Caco-2 (cell line): ENCODE data around the gene RHBDL3. TPM values are rescaled to one million over a fixed set of nuclear protein-coding genes. Genes with fewer than 3 reads are reported as not detected.

Experiments
- BruUV-seq: library from RNA; stranded (reverse); fragments of 400-500 nt; replicated peaks from 2 replicates; lab custom pipeline; 2021; lab: Mats Ljungman, UMichigan
- CTCF ChIA-PET: fragments of 300-600 bp; sonication (Branson Sonifier 250); formaldehyde crosslinking; loops from one replicate; lab custom pipeline; 2022; ENCODE audit warnings: antibody characterized with exemption; lab: Charles Lee
- POLR2A ChIA-PET: fragments of 300-600 bp; sonication (Branson Sonifier 250); formaldehyde crosslinking; loops from one replicate; lab custom pipeline; 2022; ENCODE audit warnings: antibody characterized with exemption; lab: Charles Lee
- DNase-seq, 2 experiments: peaks; one replicate each; pipeline versions ENCODE4 v3.0.0 to v3.0.0-alpha.2; 2020 to 2022
- H3K27me3 ChIP-seq: replicated peaks from 2 replicates; pipeline ENCODE4 v1.6.0; 2011; ENCODE audit warnings: low read length; ENCODE audit not compliant: control insufficient read depth, insufficient read depth
- H3K36me3 ChIP-seq: 2 replicates; pipeline ENCODE4 v1.5.1; 2011; ENCODE audit warnings: low read length; ENCODE audit not compliant: control insufficient read depth, insufficient read depth
- H3K4me1 ChIP-seq: fragments of 250-450 bp; sonication (Bioruptor Pico); 2 replicates; pipeline ENCODE4 v1.5.1; 2020; ENCODE audit warnings: mild to moderate bottlenecking
- H3K4me3 ChIP-seq: 2 replicates; pipeline ENCODE4 v1.5.1; 2011; ENCODE audit warnings: low read depth, mild to moderate bottlenecking, control low read depth, low read length
- H3K9me3 ChIP-seq: fragments of 250-450 bp; sonication (Bioruptor Pico); 2 replicates; pipeline ENCODE4 v1.5.1; 2020; ENCODE audit warnings: mild to moderate bottlenecking, moderate library complexity
- H3K27ac Mint-ChIP-seq: one replicate; pipeline ENCODE4 v1.8.0; 2022; ENCODE audit warnings: mixed read lengths; ENCODE audit not compliant: unreplicated experiment
- H3K27me3 Mint-ChIP-seq: one replicate; pipeline ENCODE4 v1.8.0; 2022; ENCODE audit warnings: mixed read lengths; ENCODE audit not compliant: insufficient read depth, unreplicated experiment
- H3K36me3 Mint-ChIP-seq: one replicate; pipeline ENCODE4 v1.8.0; 2022; ENCODE audit warnings: mild to moderate bottlenecking, mixed read lengths; ENCODE audit not compliant: insufficient read depth, unreplicated experiment
- H3K4me1 Mint-ChIP-seq: one replicate; pipeline ENCODE4 v1.8.0; 2022; ENCODE audit warnings: low read depth, mixed read lengths; ENCODE audit not compliant: unreplicated experiment
- H3K4me3 Mint-ChIP-seq: one replicate; pipeline ENCODE4 v1.8.0; 2022; ENCODE audit warnings: mild to moderate bottlenecking, moderate library complexity, mixed read lengths; ENCODE audit not compliant: unreplicated experiment
- H3K9me3 Mint-ChIP-seq: one replicate; pipeline ENCODE4 v1.8.0; 2022; ENCODE audit warnings: mixed read lengths; ENCODE audit not compliant: unreplicated experiment
- intact Hi-C: fragments of 100-400 bp; cut with micrococcal nuclease; formaldehyde crosslinking; loops from one replicate; pipeline ENCODE4 v1.10.0; 2022; ENCODE audit not compliant: unreplicated experiment
- total RNA-seq: library from RNA; stranded (reverse); gene quantifications from 2 replicates; pipeline ENCODE4 v1.2.3, GENCODE V29; 2022
- TF ChIP-seq, protein P1 (sequence below), 2 experiments: fragments of 200-600 bp in 1 of 2; IDR thresholded peaks; 1 replicate in 1 of 2; 2 replicates in 1 of 2; pipeline versions ENCODE4 v1.5.1 to v1.8.0; 2011 to 2022; ENCODE audit warnings: antibody characterized with exemption in 1 of 2, control low read depth in 1 of 2, inconsistent platforms in 1 of 2, low read depth in 1 of 2, low read length in 1 of 2, mild to moderate bottlenecking in 1 of 2, moderate library complexity in 1 of 2; ENCODE audit not compliant: insufficient read depth in 1 of 2, severe bottlenecking in 1 of 2, unreplicated experiment in 1 of 2

Gene RHBDL3
- total RNA-seq, 1 experiment from 2014 or later, result not detected

DNA sequence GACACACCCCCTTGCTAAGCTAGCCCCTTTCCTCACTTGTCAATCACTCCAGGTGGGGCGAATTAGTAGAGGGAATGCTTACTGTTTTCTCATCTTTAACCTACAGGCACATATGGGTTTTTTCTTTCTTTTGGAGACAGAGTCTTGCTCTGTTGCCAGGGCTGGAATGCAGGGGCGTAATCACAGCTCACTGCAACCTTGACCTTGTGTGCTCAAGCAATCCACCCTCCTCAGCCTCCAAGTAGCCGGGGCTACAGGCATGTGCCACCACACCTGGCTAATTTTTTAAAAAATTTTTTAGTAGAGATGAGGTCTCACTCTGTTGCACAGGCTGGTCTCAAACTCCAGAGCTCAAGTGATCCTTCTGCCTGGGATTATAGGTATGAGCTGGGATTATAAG lies 38.7 kb upstream of the RHBDL3 start:
- no peak for DNase-seq
- CTCF ChIA-PET, result no interaction called here
- TF ChIP-seq, protein P1, sequence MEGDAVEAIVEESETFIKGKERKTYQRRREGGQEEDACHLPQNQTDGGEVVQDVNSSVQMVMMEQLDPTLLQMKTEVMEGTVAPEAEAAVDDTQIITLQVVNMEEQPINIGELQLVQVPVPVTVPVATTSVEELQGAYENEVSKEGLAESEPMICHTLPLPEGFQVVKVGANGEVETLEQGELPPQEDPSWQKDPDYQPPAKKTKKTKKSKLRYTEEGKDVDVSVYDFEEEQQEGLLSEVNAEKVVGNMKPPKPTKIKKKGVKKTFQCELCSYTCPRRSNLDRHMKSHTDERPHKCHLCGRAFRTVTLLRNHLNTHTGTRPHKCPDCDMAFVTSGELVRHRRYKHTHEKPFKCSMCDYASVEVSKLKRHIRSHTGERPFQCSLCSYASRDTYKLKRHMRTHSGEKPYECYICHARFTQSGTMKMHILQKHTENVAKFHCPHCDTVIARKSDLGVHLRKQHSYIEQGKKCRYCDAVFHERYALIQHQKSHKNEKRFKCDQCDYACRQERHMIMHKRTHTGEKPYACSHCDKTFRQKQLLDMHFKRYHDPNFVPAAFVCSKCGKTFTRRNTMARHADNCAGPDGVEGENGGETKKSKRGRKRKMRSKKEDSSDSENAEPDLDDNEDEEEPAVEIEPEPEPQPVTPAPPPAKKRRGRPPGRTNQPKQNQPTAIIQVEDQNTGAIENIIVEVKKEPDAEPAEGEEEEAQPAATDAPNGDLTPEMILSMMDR (IDR thresholded peaks at IDR 0.05; ENCODE audit: insufficient read depth in 1 of 2, low read depth in 1 of 2, low read length in 1 of 2, severe bottlenecking in 1 of 2, unreplicated experiment in 1 of 2), result no peak
- Mint-ChIP-seq H3K27ac (no peak overlapping the region), H3K9me3 (no peaks in the 10 kb centered on the region), H3K36me3 (no peaks in the 10 kb centered on the region), H3K4me1 (no peaks in the 10 kb centered on the region), H3K4me3 (no peak overlapping the region), H3K27me3 (no peaks in the 10 kb centered on the region)
- H3K4me1 ChIP-seq, result no peaks in the 10 kb centered on the region
- H3K4me3 ChIP-seq, result no peak overlapping the region
- BruUV-seq, result no TSS peak
- POLR2A ChIA-PET, result no interaction called here
- no peaks in the 10 kb centered on the region for H3K27me3 ChIP-seq
- intact Hi-C loops, result no loop called here
- H3K9me3 ChIP-seq, result no peaks in the 10 kb centered on the region
- H3K36me3 ChIP-seq, result no peaks in the 10 kb centered on the region

DNA sequence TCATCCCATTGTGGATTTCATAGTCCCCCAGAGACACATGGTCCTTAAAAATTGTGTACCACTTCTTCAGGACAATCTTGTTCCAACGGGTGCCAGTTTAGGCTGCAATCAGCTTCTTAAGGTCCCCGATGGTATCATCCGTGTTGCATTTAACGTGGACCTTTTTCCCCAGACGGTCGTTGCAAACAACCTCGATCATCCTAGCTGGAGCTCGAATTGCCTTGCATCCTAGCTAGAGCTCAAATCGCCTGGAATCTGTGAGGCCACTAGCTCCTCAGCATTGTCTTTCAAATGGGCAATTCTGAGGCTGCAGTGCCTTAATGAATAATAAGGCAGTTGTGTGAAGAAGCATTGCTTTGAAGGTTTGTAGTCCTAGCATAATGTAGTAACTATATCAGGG lies 37.7 kb upstream of the RHBDL3 start:
- intact Hi-C loops, result no loop called here
- Mint-ChIP-seq H3K36me3 (no peaks in the 10 kb centered on the region), H3K4me3 (no peak overlapping the region), H3K4me1 (no peaks in the 10 kb centered on the region), H3K9me3 (no peaks in the 10 kb centered on the region), H3K27ac (no peak overlapping the region), H3K27me3 (no peaks in the 10 kb centered on the region)
- Histone ChIP-seq H3K4me3 (no peak overlapping the region), H3K36me3 (no peaks in the 10 kb centered on the region), H3K4me1 (no peaks in the 10 kb centered on the region), H3K27me3 (no peaks in the 10 kb centered on the region), H3K9me3 (no peaks in the 10 kb centered on the region)
- POLR2A ChIA-PET, result no interaction called here
- no TSS peak for BruUV-seq
- TF ChIP-seq, protein P1 (IDR thresholded peaks at IDR 0.05; ENCODE audit: insufficient read depth in 1 of 2, low read depth in 1 of 2, low read length in 1 of 2, severe bottlenecking in 1 of 2, unreplicated experiment in 1 of 2), result no peak
- no peak for DNase-seq
- CTCF ChIA-PET, result no interaction called here

DNA sequence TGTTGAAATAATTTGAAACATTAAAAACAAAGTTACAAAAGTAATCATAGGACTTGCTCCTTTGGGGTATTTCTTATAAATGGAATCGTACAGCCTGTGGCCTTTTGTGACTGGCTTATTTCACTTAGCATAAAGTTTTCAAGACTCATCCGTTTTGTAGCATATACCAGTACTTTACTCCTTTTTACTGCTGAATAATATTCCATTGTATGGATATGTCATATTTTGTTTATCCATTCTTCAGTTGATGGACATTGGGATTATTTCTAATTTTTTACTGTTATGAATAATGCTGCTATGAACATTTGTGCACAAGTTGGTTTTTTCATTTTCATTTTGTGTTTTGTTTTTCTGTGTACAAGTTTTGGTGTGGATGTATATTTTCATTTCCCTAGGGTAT lies 30.0 kb upstream of the RHBDL3 start:
- intact Hi-C loops, result no loop called here
- Histone ChIP-seq H3K4me3 (no peak overlapping the region), H3K9me3 (no peaks in the 10 kb centered on the region), H3K4me1 (no peaks in the 10 kb centered on the region), H3K27me3 (no peaks in the 10 kb centered on the region), H3K36me3 (no peaks in the 10 kb centered on the region)
- ChIA-PET POLR2A (no interaction called here), CTCF (no interaction called here)
- DNase-seq, result no peak
- H3K27me3 Mint-ChIP-seq, result no peaks in the 10 kb centered on the region
- BruUV-seq, result no TSS peak
- TF ChIP-seq, protein P1 (IDR thresholded peaks at IDR 0.05; ENCODE audit: insufficient read depth in 1 of 2, low read depth in 1 of 2, low read length in 1 of 2, severe bottlenecking in 1 of 2, unreplicated experiment in 1 of 2), result no peak
- H3K36me3 Mint-ChIP-seq, result no peaks in the 10 kb centered on the region
- H3K27ac Mint-ChIP-seq, result no peak overlapping the region
- H3K9me3 Mint-ChIP-seq, result no peaks in the 10 kb centered on the region
- H3K4me1 Mint-ChIP-seq, result no peaks in the 10 kb centered on the region
- no peak overlapping the region for H3K4me3 Mint-ChIP-seq
